OCI-LY3 (cell line): ENCODE data around the gene KNL1.

Source experiments
- H2AFZ ChIP-seq: fragments of 200-600, 300-600 bp; shearing (Covaris generic); 2 replicates; pipeline ENCODE4 v1.6.0; 2014; ENCODE audit warnings: antibody characterized with exemption, low read depth, low read length
- H3K27ac ChIP-seq: fragments of 200-600, 300-600 bp; sonication (generic); 2 replicates; pipeline ENCODE4 v1.5.1; 2014; ENCODE audit warnings: mild to moderate bottlenecking, low read length, moderate library complexity, mixed read lengths
- H3K27me3 ChIP-seq: fragments of 200-600, 300-600 bp; sonication (generic); 2 replicates; pipeline ENCODE4 v1.6.1; 2014; ENCODE audit warnings: low read depth, low read length, mixed read lengths
- H3K36me3 ChIP-seq: fragments of 200-600, 300-600 bp; sonication (generic); replicated peaks from 2 replicates; pipeline ENCODE3; 2014; ENCODE audit warnings: low read depth, low read length, mixed read lengths
- H3K4me1 ChIP-seq: fragments of 300-600, 200-600 bp; sonication (generic); 2 replicates; pipeline ENCODE4 v1.6.1; 2014; ENCODE audit warnings: low read length, mixed read lengths
- H3K4me2 ChIP-seq: fragments of 200-600, 300-600 bp; sonication (generic); 2 replicates; pipeline ENCODE4 v1.6.1; 2014; ENCODE audit warnings: low read length, mixed read lengths
- H3K4me3 ChIP-seq: fragments of 300-600, 200-600 bp; sonication (generic); 2 replicates; pipeline ENCODE4 v1.5.1; 2014; ENCODE audit warnings: antibody characterized with exemption, mild to moderate bottlenecking, low read length, moderate library complexity
- H3K79me2 ChIP-seq: fragments of 300-600, 200-600 bp; shearing (Covaris generic); 2 replicates; pipeline ENCODE4 v1.6.1; 2014; ENCODE audit warnings: mild to moderate bottlenecking, low read length, mixed read lengths
- H3K9ac ChIP-seq: fragments of 300-600, 200-600 bp; shearing (Covaris generic); 2 replicates; pipeline ENCODE4 v1.6.0; 2014; ENCODE audit warnings: mild to moderate bottlenecking, low read length, moderate library complexity
- H3K9me3 ChIP-seq: fragments of 200-600, 300-600 bp; shearing (Covaris generic); 2 replicates; pipeline ENCODE4 v1.6.1; 2014; ENCODE audit warnings: low read length, mixed read lengths; ENCODE audit not compliant: insufficient read depth
- H4K20me1 ChIP-seq: fragments of 200-600, 300-600 bp; sonication (generic); 2 replicates; pipeline ENCODE4 v1.6.1; 2016; ENCODE audit warnings: low read length, mixed read lengths; ENCODE audit not compliant: insufficient read depth
- EZH2phosphoT487 ChIP-seq: fragments of 200-600 bp; shearing (Covaris generic); IDR thresholded peaks from 2 replicates; pipeline ENCODE4 v1.6.1; 2018; ENCODE audit warnings: antibody characterized with exemption, mixed run types, low read depth
- TF ChIP-seq, protein P1 (sequence below): fragments of 200-600, 300-600 bp; sonication (generic); IDR thresholded peaks from 2 replicates; pipeline ENCODE4 v1.5.1; 2014; ENCODE audit warnings: antibody characterized with exemption, low read length, low read depth

The KNL1 gene

DNA sequence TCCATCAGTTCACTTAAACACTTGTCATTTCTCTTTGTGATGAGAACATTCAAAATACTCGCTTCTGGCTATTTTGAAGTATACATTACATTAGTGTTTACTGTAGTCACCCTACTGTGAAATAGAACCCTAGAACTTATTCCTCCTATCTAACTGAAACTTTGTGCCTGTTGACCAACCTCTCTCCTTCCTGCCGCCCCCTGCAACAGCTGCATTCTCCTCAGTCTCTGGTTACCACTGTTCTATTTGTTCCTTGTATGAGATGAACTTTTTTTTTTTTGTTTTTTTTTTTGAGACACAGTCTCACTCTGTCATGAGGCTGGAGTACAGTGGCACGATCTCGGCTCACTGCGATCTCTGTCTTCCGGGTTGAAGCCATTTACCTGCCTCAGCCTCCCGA, 103.9 kb downstream of the KNL1 start:
- Histone ChIP-seq H4K20me1 (no peaks in the 10 kb centered on the region), H3K36me3 (peaks cover 24% of the 10 kb centered on the region), H3K4me2 (no peak overlapping the region), H3K9ac (no peak overlapping the region), H3K4me3 (no peak overlapping the region), H3K9me3 (no peaks in the 10 kb centered on the region), H3K4me1 (peaks cover 8% of the 10 kb centered on the region), H3K27ac (no peak overlapping the region), H2AFZ (no peak overlapping the region), H3K79me2 (peaks cover 28% of the 10 kb centered on the region), H3K27me3 (no peaks in the 10 kb centered on the region)
- TF ChIP-seq, protein P1, sequence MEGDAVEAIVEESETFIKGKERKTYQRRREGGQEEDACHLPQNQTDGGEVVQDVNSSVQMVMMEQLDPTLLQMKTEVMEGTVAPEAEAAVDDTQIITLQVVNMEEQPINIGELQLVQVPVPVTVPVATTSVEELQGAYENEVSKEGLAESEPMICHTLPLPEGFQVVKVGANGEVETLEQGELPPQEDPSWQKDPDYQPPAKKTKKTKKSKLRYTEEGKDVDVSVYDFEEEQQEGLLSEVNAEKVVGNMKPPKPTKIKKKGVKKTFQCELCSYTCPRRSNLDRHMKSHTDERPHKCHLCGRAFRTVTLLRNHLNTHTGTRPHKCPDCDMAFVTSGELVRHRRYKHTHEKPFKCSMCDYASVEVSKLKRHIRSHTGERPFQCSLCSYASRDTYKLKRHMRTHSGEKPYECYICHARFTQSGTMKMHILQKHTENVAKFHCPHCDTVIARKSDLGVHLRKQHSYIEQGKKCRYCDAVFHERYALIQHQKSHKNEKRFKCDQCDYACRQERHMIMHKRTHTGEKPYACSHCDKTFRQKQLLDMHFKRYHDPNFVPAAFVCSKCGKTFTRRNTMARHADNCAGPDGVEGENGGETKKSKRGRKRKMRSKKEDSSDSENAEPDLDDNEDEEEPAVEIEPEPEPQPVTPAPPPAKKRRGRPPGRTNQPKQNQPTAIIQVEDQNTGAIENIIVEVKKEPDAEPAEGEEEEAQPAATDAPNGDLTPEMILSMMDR: no peak
- TF ChIP-seq EZH2phosphoT487: no peak

DNA sequence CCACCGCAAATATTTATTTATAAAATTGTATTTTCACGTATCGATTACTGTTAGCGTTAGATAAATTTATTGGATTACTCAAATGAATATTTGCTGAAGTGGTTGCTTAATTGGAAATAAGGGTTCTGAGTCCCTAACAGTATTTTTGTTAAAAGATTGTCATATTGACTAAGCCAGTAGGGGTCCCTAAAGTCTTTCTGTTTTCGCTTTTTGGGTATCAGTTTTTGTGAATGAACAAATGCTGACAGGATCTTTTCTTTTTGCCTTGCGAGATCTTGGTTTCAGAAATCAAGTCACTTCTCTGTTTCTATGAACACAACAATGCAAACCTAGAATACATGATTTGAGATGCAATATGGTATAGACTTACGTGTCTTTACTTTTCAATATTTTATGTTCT, 108.0 kb downstream of the KNL1 start:
- no peak for TF ChIP-seq EZH2phosphoT487
- TF ChIP-seq, protein P1: peak; percentile 9; the same call in 1 of the 2 replicates
- peaks cover 35% of the 10 kb centered on the region for H3K36me3 ChIP-seq
- H4K20me1 ChIP-seq: no peaks in the 10 kb centered on the region
- peaks cover 10% of the 10 kb centered on the region for H3K79me2 ChIP-seq
- H3K4me3 ChIP-seq: no peak overlapping the region
- H3K4me2 ChIP-seq: no peak overlapping the region
- no peaks in the 10 kb centered on the region for H3K27me3 ChIP-seq
- no peaks in the 10 kb centered on the region for H3K9me3 ChIP-seq
- H2AFZ ChIP-seq: no peak overlapping the region
- H3K9ac ChIP-seq: no peak overlapping the region
- H3K4me1 ChIP-seq: no peaks in the 10 kb centered on the region
- H3K27ac ChIP-seq: no peak overlapping the region

DNA sequence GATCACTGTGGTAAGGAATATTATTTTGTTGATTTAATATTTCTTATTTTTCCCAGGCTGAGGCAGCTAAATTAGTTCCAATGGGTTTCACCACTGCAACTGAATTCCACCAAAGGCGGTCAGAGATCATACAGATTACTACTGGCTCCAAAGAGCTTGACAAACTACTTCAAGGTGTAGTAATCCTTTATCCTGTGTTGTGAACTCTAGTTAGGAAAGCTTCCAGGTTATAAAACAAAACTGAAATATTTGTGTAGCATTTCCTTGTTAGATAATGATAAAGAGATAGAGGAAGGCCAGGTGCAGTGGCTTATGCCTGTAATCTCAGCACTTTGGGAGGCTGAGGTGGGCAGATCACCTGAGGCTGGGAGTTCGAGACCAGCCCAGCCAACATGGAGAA, 112.1 kb downstream of the KNL1 start:
- Histone ChIP-seq H4K20me1 (no peaks in the 10 kb centered on the region), H3K27ac (no peak overlapping the region), H3K36me3 (peaks cover 31% of the 10 kb centered on the region), H3K4me2 (no peak overlapping the region), H3K9me3 (no peaks in the 10 kb centered on the region), H3K27me3 (no peaks in the 10 kb centered on the region), H3K79me2 (no peaks in the 10 kb centered on the region), H3K9ac (no peak overlapping the region), H3K4me3 (no peak overlapping the region), H2AFZ (no peak overlapping the region), H3K4me1 (no peaks in the 10 kb centered on the region)
- TF ChIP-seq, protein P1: no peak
- TF ChIP-seq EZH2phosphoT487: no peak
